GM18505 (cell line): ENCODE results near the gene TLR5.

ENCODE experiments used
- ATAC-seq: cut with Tn5 transposase; IDR thresholded peaks from one replicate; pipeline ENCODE4 v1.9.1; 2021; ENCODE audit not compliant: unreplicated experiment
- POLR2A ChIP-seq: IDR thresholded peaks from 4 replicates; pipeline ENCODE4 v1.6.1; 2011; ENCODE audit warnings: borderline replicate concordance; ENCODE audit not compliant: insufficient read depth, insufficient read length; ENCODE audit errors: extremely low read depth

The TLR5 gene

GRCh38 chr1:223161321-223161720, 18.3 kb upstream of the TLR5 start:
- no peak for TF ChIP-seq POLR2A

GRCh38 chr1:223156343-223156742, 13.3 kb upstream of the TLR5 start:
- ATAC-seq, result no peak
- TF ChIP-seq POLR2A, result no peak

More at GRCh38 chr1:223161321-223161720, 18.3 kb upstream of the TLR5 start:
- ATAC-seq, result no peak

GRCh38 chr1:223155153-223155552, 12.1 kb upstream of the TLR5 start:
- no peak for TF ChIP-seq POLR2A
- ATAC-seq, result no peak

- no peak for ATAC-seq
- no peak for TF ChIP-seq POLR2A
These were observed 10.4 kb upstream of the TLR5 start for GRCh38 chr1:223153177-223154119.

- no peak for TF ChIP-seq POLR2A
- ATAC-seq, result no peak
These were observed 9.4 kb upstream of the TLR5 start for GRCh38 chr1:223152399-223152798.

GRCh38 chr1:223150443-223150842, 7.4 kb upstream of the TLR5 start:
- no peak for TF ChIP-seq POLR2A
- no peak for ATAC-seq

GRCh38 chr1:223147873-223148272, 4.8 kb upstream of the TLR5 start:
- TF ChIP-seq POLR2A, result no peak
- no peak for ATAC-seq

- no peak for ATAC-seq
- TF ChIP-seq POLR2A, result no peak
These were observed 4.4 kb upstream of the TLR5 start for GRCh38 chr1:223147409-223147808.

GRCh38 chr1:223146745-223147144, 3.7 kb upstream of the TLR5 start:
- TF ChIP-seq POLR2A, result no peak
- ATAC-seq, result no peak

- no peak for ATAC-seq
- no peak for TF ChIP-seq POLR2A
These were observed 1.9 kb upstream of the TLR5 start for GRCh38 chr1:223144914-223145313.

- no peak for TF ChIP-seq POLR2A
- no peak for ATAC-seq
These were observed 1.4 kb upstream of the TLR5 start for GRCh38 chr1:223144431-223144830.

- ATAC-seq, result no peak
- TF ChIP-seq POLR2A, result no peak
These were observed 645 bp upstream of the TLR5 start for GRCh38 chr1:223143537-223144248.

- no peak for ATAC-seq
- no peak for TF ChIP-seq POLR2A
These were observed 779 bp downstream of the TLR5 start for GRCh38 chr1:223142269-223142668.

- no peak for TF ChIP-seq POLR2A
- ATAC-seq, result no peak
These were observed 2.2 kb downstream of the TLR5 start for GRCh38 chr1:223140611-223141405.

GRCh38 chr1:223137455-223138085, 5.5 kb downstream of the TLR5 start:
- ATAC-seq, result no peak
- no peak for TF ChIP-seq POLR2A
